Endothelial cell (in vitro differentiated cells): ENCODE measurements around the gene FAM107B. TPM values are rescaled to one million over a fixed set of nuclear protein-coding genes. Genes with fewer than 3 reads are reported as not detected.
A peak's percentile ranks its signal among the peaks of the same experiment; 100 is the strongest.

Source experiments
- DNase-seq: peaks from one replicate; pipeline ENCODE4 v3.0.0; 2021; ENCODE audit warnings: low spot score
- H3K27ac Mint-ChIP-seq: one replicate; pipeline ENCODE4 v1.8.0; 2021; ENCODE audit warnings: mixed read lengths, inconsistent platforms; ENCODE audit not compliant: unreplicated experiment
- H3K27me3 Mint-ChIP-seq: one replicate; pipeline ENCODE4 v1.8.0; 2021; ENCODE audit warnings: mild to moderate bottlenecking, moderate library complexity, mixed read lengths, inconsistent platforms; ENCODE audit not compliant: unreplicated experiment
- H3K36me3 Mint-ChIP-seq: one replicate; pipeline ENCODE4 v1.8.0; 2021; ENCODE audit warnings: mild to moderate bottlenecking, low read depth, mixed read lengths, inconsistent platforms; ENCODE audit not compliant: unreplicated experiment
- H3K4me1 Mint-ChIP-seq: one replicate; pipeline ENCODE4 v1.8.0; 2021; ENCODE audit warnings: mild to moderate bottlenecking, mixed read lengths, inconsistent platforms; ENCODE audit not compliant: unreplicated experiment
- H3K4me3 Mint-ChIP-seq: one replicate; pipeline ENCODE4 v1.8.0; 2021; ENCODE audit warnings: mild to moderate bottlenecking, mixed read lengths, inconsistent platforms; ENCODE audit not compliant: unreplicated experiment
- H3K9me3 Mint-ChIP-seq: one replicate; pipeline ENCODE4 v1.8.0; 2021; ENCODE audit warnings: mixed read lengths, inconsistent platforms; ENCODE audit not compliant: unreplicated experiment
- CTCF ChIP-seq: fragments of 200-600 bp; sonication (generic); IDR thresholded peaks from one replicate; pipeline ENCODE4 v1.5.0; 2021; ENCODE audit warnings: antibody characterized with exemption; ENCODE audit not compliant: unreplicated experiment
- total RNA-seq: library from RNA; stranded (reverse); fragmentation: NEBNext Ultra II Directional; extraction: Animal tissue kit (Norgen Biotek cat#: 25700); gene quantifications from one replicate; pipeline ENCODE4 v1.2.1, GENCODE V29; 2021; ENCODE audit not compliant: unreplicated experiment

The FAM107B gene
- total RNA-seq, 1 donor from 2014 or later: 462 TPM

GRCh38 chr10:14616955-14617730 lies 157.6 kb downstream of the FAM107B start:
- peak overlapping the region; percentile 95 for H3K27ac Mint-ChIP-seq
- TF ChIP-seq CTCF: no peak
- H3K36me3 Mint-ChIP-seq: no peaks in the 10 kb centered on the region
- peak; percentile 17 for DNase-seq
- peaks cover 75% of the 10 kb centered on the region for H3K4me1 Mint-ChIP-seq
- H3K9me3 Mint-ChIP-seq: no peaks in the 10 kb centered on the region
- H3K27me3 Mint-ChIP-seq: no peaks in the 10 kb centered on the region
- peak overlapping the region; percentile 66 for H3K4me3 Mint-ChIP-seq

- no peaks in the 10 kb centered on the region for H3K36me3 Mint-ChIP-seq
- no peak for TF ChIP-seq CTCF
- DNase-seq: no peak
- peak overlapping the region; percentile 95 for H3K27ac Mint-ChIP-seq
- peak overlapping the region; percentile 48 for H3K4me3 Mint-ChIP-seq
- H3K4me1 Mint-ChIP-seq: peaks cover 68% of the 10 kb centered on the region
- no peaks in the 10 kb centered on the region for H3K9me3 Mint-ChIP-seq
- H3K27me3 Mint-ChIP-seq: no peaks in the 10 kb centered on the region
Measured at GRCh38 chr10:14616465-14616864, 158.2 kb downstream of the FAM107B start.

GRCh38 chr10:14613588-14613920 lies 161.1 kb downstream of the FAM107B start:
- DNase-seq: no peak
- peaks cover 69% of the 10 kb centered on the region for H3K4me1 Mint-ChIP-seq
- H3K27me3 Mint-ChIP-seq: peaks cover 2% of the 10 kb centered on the region
- H3K9me3 Mint-ChIP-seq: no peaks in the 10 kb centered on the region
- TF ChIP-seq CTCF: no peak
- no peak overlapping the region for H3K27ac Mint-ChIP-seq
- no peak overlapping the region for H3K4me3 Mint-ChIP-seq
- no peaks in the 10 kb centered on the region for H3K36me3 Mint-ChIP-seq

- TF ChIP-seq CTCF: no peak
- peaks cover 2% of the 10 kb centered on the region for H3K27me3 Mint-ChIP-seq
- no peak overlapping the region for H3K27ac Mint-ChIP-seq
- DNase-seq: no peak
- no peaks in the 10 kb centered on the region for H3K36me3 Mint-ChIP-seq
- peaks cover 67% of the 10 kb centered on the region for H3K4me1 Mint-ChIP-seq
- H3K9me3 Mint-ChIP-seq: no peaks in the 10 kb centered on the region
- no peak overlapping the region for H3K4me3 Mint-ChIP-seq
Measured at GRCh38 chr10:14612873-14613587, 161.7 kb downstream of the FAM107B start.
